ENCODE measurements around the gene KRT71.
A peak's percentile ranks its signal among the peaks of the same experiment; 100 is the strongest.
"Not testable (repeated sequence)": the region's sequence is repeated elsewhere in the genome, so short reads cannot be mapped to it uniquely, and the experiment has no call there.

KRT71 gene

GRCh38 chr12:52521568-52522266 lies 31.2 kb downstream of the KRT71 start:
- DNase-seq (ENCODE audit: low read depth), result peak; percentile 66

GRCh38 chr12:52521175-52521567 lies 31.8 kb downstream of the KRT71 start:
- DNase-seq (ENCODE audit: low read depth), result peak; percentile 19

- DNase-seq (ENCODE audit: low read depth), result no peak
Observed at GRCh38 chr12:52519826-52520662, 32.9 kb downstream of the KRT71 start, which contains the start of gene KRT5. TSS of gene KRT5 (minus strand) at chr12:52520394. CDS start at chr12:52520296, 98 bp downstream.

- no peak for DNase-seq (ENCODE audit: low read depth)
Observed at GRCh38 chr12:52519387-52519703, 33.6 kb downstream of the KRT71 start.

GRCh38 chr12:52518574-52519386 lies 34.2 kb downstream of the KRT71 start:
- DNase-seq (ENCODE audit: low read depth), result no peak

GRCh38 chr12:52517888-52518287 lies 35.1 kb downstream of the KRT71 start:
- DNase-seq (ENCODE audit: low read depth), result no peak

GRCh38 chr12:52517005-52517835 lies 35.7 kb downstream of the KRT71 start:
- DNase-seq (ENCODE audit: low read depth), result no peak

- DNase-seq (ENCODE audit: low read depth), result no peak
Observed at GRCh38 chr12:52515927-52516831, 36.8 kb downstream of the KRT71 start.

- no peak for DNase-seq (ENCODE audit: low read depth)
Observed at GRCh38 chr12:52515319-52515646, 37.7 kb downstream of the KRT71 start.

- DNase-seq (ENCODE audit: low read depth), result no peak
Observed at GRCh38 chr12:52514471-52515318, 38.2 kb downstream of the KRT71 start.

- DNase-seq (ENCODE audit: low read depth), result no peak
Observed at GRCh38 chr12:52513736-52514135, 39.2 kb downstream of the KRT71 start.

- DNase-seq (ENCODE audit: low read depth), result no peak
Observed at GRCh38 chr12:52508211-52508610, 44.7 kb downstream of the KRT71 start.

- DNase-seq (ENCODE audit: low read depth), result peak; percentile 68
Observed at GRCh38 chr12:52506858-52507715, 45.9 kb downstream of the KRT71 start.

- no peak for DNase-seq (ENCODE audit: low read depth)
Observed at GRCh38 chr12:52502877-52503276, 50.1 kb downstream of the KRT71 start.

GRCh38 chr12:52501490-52501889 lies 51.5 kb downstream of the KRT71 start:
- no peak for DNase-seq (ENCODE audit: low read depth)

GRCh38 chr12:52500574-52500973 lies 52.4 kb downstream of the KRT71 start:
- not testable (repeated sequence) for DNase-seq (ENCODE audit: low read depth)

- DNase-seq (ENCODE audit: low read depth), result peak; percentile 42
Observed at GRCh38 chr12:52499806-52500560, 53.0 kb downstream of the KRT71 start.

GRCh38 chr12:52498946-52499345 lies 54.0 kb downstream of the KRT71 start:
- no peak for DNase-seq (ENCODE audit: low read depth)

All from ELR (cell line).